T-helper 17 cell (primary cell): ENCODE results near the gene NXN. TPM values are rescaled to one million over a fixed set of nuclear protein-coding genes. Genes with fewer than 3 reads are reported as not detected.
"Not testable (repeated sequence)": the region's sequence is repeated elsewhere in the genome, so short reads cannot be mapped to it uniquely, and the experiment has no call there.

Experiments
- ATAC-seq: fragments of 150-1000 bp; cut with Tn5 transposase; 2 replicates; pipeline ENCODE4 v1.10.0; 2021; ENCODE audit warnings: mild to moderate bottlenecking, moderate library complexity
- DNase-seq, 3 donors: peaks; one replicate each; pipeline versions ENCODE4 v3.0.0 to v3.0.0-alpha.2; 2020 to 2021
- H3K9me3 ChIP-seq: one replicate; pipeline ENCODE4 v1.7.0; 2013; ENCODE audit warnings: low read length, mild to moderate bottlenecking; ENCODE audit not compliant: control insufficient read depth, poor library complexity, severe bottlenecking
- H3K27ac Mint-ChIP-seq: one replicate; pipeline ENCODE4 v1.8.0; 2022; ENCODE audit warnings: mild to moderate bottlenecking, moderate library complexity, mixed read lengths
- H3K27me3 Mint-ChIP-seq: one replicate; pipeline ENCODE4 v1.8.0; 2022; ENCODE audit warnings: mixed read lengths
- H3K36me3 Mint-ChIP-seq: one replicate; pipeline ENCODE4 v1.8.0; 2022; ENCODE audit warnings: low read depth, mixed read lengths
- H3K4me1 Mint-ChIP-seq: one replicate; pipeline ENCODE4 v1.8.0; 2022; ENCODE audit warnings: mild to moderate bottlenecking, mixed read lengths
- H3K4me3 Mint-ChIP-seq: one replicate; pipeline ENCODE4 v1.8.0; 2022; ENCODE audit warnings: mild to moderate bottlenecking, moderate library complexity, mixed read lengths
- total RNA-seq, 4 donors: library from RNA in 2 of 4; stranded (reverse) in 2 of 4; gene quantifications; one replicate each; pipeline ENCODE4 v1.2.3 and lab custom pipeline; 2022 to 2026

NXN gene
- total RNA-seq, 2 donors from 2014 or later, result 3.3 to 4.4 TPM

DNA sequence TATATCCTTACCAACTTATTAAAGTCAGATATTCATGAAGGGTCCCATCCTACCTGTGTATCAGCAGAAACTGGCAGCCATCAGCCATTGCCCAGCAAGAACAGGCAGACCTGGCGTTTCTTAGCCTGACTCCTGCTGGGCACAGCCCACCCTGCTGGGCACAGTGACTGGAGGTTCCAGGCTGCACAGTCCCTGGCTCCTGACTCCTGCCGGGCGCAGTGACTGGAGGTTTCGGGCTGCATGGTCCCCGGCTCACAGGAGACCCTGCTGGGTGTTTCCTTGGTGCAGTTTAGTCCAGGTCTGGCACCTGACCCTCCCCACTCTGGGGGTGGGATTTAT, 24.0 kb upstream of the NXN start:
- H3K4me1 Mint-ChIP-seq, result peaks cover 10% of the 10 kb centered on the region
- ATAC-seq (no peak), DNase-seq (no peak)
- no peak overlapping the region for H3K4me3 Mint-ChIP-seq
- peaks cover 3% of the 10 kb centered on the region for H3K36me3 Mint-ChIP-seq
- no peaks in the 10 kb centered on the region for H3K9me3 ChIP-seq
- no peaks in the 10 kb centered on the region for H3K27me3 Mint-ChIP-seq
- H3K27ac Mint-ChIP-seq, result no peak overlapping the region

DNA sequence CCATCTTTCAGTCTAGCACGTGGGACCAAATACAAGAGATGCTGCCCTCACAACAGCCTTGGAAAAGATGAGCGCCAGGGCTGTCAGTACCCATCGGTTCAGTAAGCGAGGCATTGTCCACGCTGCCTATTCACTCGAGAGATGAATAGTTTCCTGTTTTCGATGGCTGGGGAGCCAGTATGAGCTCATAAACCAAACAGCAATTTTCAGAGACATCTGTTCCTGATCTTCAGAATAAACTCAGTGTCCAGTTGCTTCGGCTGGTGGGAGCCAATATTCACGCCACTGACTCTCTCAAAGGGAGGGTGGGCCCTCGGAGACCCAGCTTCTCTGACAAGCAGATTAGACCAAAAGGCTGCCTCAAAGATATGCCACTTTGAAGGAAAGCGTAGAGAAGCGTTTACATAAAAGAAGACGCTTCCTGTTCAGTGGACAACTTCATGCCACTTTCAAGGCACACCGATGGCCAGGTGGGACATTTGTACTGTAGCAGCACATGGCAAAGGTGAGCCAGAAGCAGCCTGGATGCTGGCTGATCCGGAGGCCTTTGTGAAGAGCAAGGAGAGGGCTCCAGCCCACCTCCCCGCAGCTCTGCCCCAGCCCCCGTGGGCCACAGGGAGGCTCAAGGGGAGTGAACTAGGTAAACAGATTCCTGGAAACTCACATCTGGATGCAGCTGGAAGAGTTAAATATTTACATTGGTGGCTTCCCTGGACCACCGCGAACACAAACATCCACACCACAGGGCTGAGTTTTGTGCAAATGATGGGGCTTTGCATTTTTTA, 23.4 kb upstream of the NXN start:
- DNase-seq (no peak), ATAC-seq (no peak)
- no peaks in the 10 kb centered on the region for H3K9me3 ChIP-seq
- Mint-ChIP-seq H3K4me3 (peak overlapping the region; percentile 62), H3K27ac (no peak overlapping the region), H3K4me1 (peaks cover 17% of the 10 kb centered on the region), H3K36me3 (peaks cover 3% of the 10 kb centered on the region), H3K27me3 (no peaks in the 10 kb centered on the region)

DNA sequence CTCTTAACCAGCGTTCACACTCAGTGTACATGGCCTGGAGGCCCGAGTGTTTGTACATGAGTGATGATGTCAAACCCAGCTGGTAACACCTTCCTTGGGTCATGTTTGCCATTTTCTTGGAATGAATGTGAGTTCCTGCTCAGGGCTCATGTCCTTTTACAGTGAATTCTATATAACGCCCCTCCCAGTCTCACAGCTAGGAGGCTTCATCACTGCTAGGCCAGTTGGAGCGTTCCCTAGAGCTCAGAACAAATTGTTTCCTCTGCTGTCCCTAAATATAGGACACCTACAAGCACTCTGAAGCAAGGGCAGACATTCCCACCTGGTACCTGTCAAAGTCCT, 22.8 kb upstream of the NXN start:
- Mint-ChIP-seq H3K4me1 (peaks cover 19% of the 10 kb centered on the region), H3K36me3 (peaks cover 3% of the 10 kb centered on the region), H3K27ac (no peak overlapping the region), H3K4me3 (peak overlapping the region; percentile 62), H3K27me3 (no peaks in the 10 kb centered on the region)
- ATAC-seq, result no peak
- no peak for DNase-seq
- H3K9me3 ChIP-seq, result no peaks in the 10 kb centered on the region

DNA sequence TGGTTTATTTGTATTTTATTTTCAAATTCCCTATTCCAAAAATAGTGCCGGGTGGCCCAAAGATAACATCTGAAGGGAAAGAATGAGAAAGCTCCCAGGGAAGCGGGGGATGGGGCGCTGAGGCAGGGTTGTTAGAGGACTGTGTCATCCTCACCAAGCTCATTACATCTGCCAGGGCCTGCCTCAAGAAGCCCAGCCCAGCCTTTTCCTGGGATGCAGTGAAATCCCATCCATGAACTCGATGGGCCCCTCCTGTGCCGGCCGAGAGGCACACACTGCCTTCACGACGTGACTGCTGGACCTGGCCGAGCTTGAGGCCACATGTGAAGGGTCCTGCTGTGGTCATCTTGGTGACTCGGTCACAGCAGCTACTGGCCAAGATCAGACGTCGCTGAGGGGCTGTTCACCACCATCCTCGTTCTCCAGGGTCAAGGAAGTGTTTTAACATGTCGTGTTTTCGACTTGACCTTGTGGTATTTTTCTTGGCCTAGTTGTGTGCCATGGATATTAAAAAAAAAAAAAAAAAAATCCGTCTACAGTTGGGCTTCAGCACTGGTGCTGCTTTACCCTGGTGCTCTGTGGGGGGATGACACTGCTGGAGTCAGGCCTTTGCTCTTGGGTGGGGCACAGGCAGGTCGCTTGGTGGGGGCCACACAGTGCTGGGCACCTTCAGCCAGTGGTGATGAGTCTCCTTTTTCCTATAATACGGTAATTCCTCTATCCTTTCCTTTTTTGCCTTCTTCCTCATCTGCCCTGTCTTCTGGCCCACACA, 22.2 kb upstream of the NXN start:
- H3K36me3 Mint-ChIP-seq, result peaks cover 3% of the 10 kb centered on the region
- no peak for ATAC-seq
- H3K27ac Mint-ChIP-seq, result no peak overlapping the region
- no peaks in the 10 kb centered on the region for H3K9me3 ChIP-seq
- peaks cover 22% of the 10 kb centered on the region for H3K4me1 Mint-ChIP-seq
- no peaks in the 10 kb centered on the region for H3K27me3 Mint-ChIP-seq
- H3K4me3 Mint-ChIP-seq, result peak overlapping the region; percentile 62
- no peak for DNase-seq

- DNase-seq (no peak), ATAC-seq (no peak)
- no peak overlapping the region for H3K4me3 Mint-ChIP-seq
- H3K27ac Mint-ChIP-seq, result no peak overlapping the region
- peaks cover 24% of the 10 kb centered on the region for H3K4me1 Mint-ChIP-seq
- no peaks in the 10 kb centered on the region for H3K27me3 Mint-ChIP-seq
- peaks cover 3% of the 10 kb centered on the region for H3K36me3 Mint-ChIP-seq
- no peaks in the 10 kb centered on the region for H3K9me3 ChIP-seq
Measured at GRCh38 chr17:1000597-1001461, 21.3 kb upstream of the NXN start.

GRCh38 chr17:998111-998510, 18.5 kb upstream of the NXN start:
- Mint-ChIP-seq H3K36me3 (peaks cover 4% of the 10 kb centered on the region), H3K27me3 (no peaks in the 10 kb centered on the region), H3K4me3 (peak overlapping the region; percentile 97), H3K4me1 (peaks cover 17% of the 10 kb centered on the region), H3K27ac (peak overlapping the region; percentile 94)
- no peaks in the 10 kb centered on the region for H3K9me3 ChIP-seq
- DNase-seq, result no peak
- no peak for ATAC-seq

DNA sequence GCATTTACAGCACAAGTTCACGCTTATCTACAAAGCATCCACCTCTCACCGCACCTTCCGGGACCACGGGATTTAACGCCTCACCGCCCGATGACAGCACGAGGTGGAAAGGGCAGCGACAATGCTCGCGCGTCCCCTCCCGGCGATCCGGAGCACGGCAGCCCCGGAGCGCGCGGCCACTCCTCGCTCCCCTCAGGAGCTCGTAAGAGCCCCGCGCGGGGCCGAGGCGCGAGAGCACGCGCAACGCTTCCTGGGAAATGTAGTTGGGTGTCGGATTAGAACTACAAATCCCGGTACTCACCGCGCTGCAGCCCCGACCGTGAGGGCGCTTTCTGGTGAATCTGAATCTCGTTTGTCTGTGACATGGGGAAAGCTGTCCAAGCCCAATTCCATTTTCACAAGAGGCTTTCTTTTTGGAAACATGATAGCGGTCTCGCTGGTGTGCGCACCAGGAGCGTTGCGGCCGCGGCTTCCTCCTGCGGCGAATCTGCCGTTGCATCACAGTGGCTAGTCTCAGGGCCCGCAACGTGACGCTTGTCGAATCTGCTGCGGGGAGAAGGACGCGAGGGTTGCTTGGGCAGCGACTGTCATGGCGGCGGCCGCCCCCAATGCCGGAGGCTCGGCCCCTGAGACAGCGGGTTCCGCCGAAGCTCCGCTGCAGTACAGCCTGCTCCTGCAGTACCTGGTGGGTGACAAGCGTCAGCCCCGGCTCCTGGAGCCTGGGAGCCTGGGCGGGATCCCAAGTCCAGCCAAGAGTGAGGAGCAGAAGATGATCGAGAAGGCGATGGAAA, 17.2 kb upstream of the NXN start, which contains the start of gene TIMM22:
Gene TIMM22 (plus strand): TSS at position 576 of the 791 bp plus-strand sequence. CDS start 14 bp downstream, at position 590.
- H3K4me3 Mint-ChIP-seq, result peak within 1 kb of the TSS; percentile 97
- peak; percentile 94 for ATAC-seq
- H3K36me3 Mint-ChIP-seq, result peaks cover 2% of the 10 kb centered on the region
- H3K9me3 ChIP-seq, result no peaks in the 10 kb centered on the region
- H3K4me1 Mint-ChIP-seq, result peaks cover 17% of the 10 kb centered on the region
- peak within 1 kb of the TSS; percentile 94 for H3K27ac Mint-ChIP-seq
- peak; percentile 86 to 88 (median 86) for DNase-seq
- no peaks in the 10 kb centered on the region for H3K27me3 Mint-ChIP-seq

DNA sequence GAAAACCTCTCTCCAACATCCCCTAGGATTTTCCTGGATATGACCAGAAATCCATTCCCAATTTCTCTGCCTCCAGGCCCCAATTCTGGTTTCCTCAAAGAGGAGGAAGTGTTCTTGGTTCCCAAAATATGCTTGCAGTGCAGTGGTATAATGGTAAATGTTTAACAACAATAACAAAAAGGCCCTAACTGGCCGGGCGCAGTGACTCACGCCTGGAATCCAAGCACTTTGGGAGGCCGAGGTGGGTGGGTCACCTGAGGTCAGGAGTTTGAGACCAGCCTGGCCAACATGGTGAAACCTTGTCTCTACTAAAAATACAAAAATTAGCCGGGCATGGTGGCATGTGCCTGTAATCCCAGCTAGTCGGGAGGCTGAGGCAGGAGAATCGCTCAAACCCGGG, 15.7 kb upstream of the NXN start:
- not testable (repeated sequence) for DNase-seq, ATAC-seq, H3K9me3 ChIP-seq, H3K4me3 Mint-ChIP-seq, H3K36me3 Mint-ChIP-seq, H3K27me3 Mint-ChIP-seq, H3K27ac Mint-ChIP-seq
- peaks cover 17% of the 10 kb centered on the region for H3K4me1 Mint-ChIP-seq

DNA sequence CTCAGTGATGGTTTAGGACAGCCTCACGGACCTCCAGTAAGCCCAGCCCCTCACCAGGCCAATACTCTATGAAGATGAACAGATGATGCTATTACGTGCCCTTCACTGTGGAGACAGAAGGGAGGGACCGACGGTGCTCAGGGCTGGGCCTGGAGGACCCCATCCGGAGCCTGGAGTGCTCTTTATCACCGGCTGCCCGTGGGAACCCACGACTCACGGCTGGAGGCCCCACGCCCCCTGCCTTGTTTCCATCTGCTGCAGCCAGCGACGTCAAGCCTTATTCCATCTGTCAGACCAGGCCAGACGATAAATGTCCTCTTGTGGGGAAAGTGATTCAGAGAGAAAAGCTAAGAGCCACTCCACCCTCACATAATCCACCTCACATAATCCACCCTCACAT, 13.4 kb upstream of the NXN start:
- Mint-ChIP-seq H3K4me1 (peaks cover 7% of the 10 kb centered on the region), H3K27ac (no peak overlapping the region), H3K4me3 (no peak overlapping the region), H3K27me3 (no peaks in the 10 kb centered on the region), H3K36me3 (peaks cover 2% of the 10 kb centered on the region)
- DNase-seq, result no peak
- ATAC-seq, result no peak
- no peaks in the 10 kb centered on the region for H3K9me3 ChIP-seq

DNA sequence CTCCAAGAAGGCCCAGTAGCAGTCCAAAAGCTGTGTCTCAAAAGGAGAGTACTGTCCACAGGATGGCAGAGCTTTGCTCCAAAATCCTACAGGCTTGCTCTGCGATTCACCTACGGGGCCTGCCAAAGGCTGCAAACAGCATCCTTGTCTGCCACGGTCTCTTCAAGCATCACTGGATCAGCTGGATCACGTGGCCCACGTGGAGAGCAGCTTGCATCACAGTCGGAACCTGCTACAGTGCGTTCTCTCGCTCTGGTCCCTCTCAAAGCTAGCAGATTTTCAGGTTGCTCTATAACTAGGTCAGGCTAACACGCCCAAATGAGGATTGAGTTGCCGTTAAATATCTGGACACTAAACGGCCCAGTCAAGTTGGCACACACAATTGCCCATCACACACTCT, 9.0 kb upstream of the NXN start:
- no peak overlapping the region for H3K27ac Mint-ChIP-seq
- H3K9me3 ChIP-seq, result no peaks in the 10 kb centered on the region
- DNase-seq (no peak), ATAC-seq (no peak)
- H3K36me3 Mint-ChIP-seq, result peaks cover 2% of the 10 kb centered on the region
- no peaks in the 10 kb centered on the region for H3K27me3 Mint-ChIP-seq
- no peaks in the 10 kb centered on the region for H3K4me1 Mint-ChIP-seq
- H3K4me3 Mint-ChIP-seq, result no peak overlapping the region

GRCh38 chr17:987931-988330, 8.4 kb upstream of the NXN start:
- no peaks in the 10 kb centered on the region for H3K9me3 ChIP-seq
- Mint-ChIP-seq H3K27ac (no peak overlapping the region), H3K4me1 (no peaks in the 10 kb centered on the region), H3K36me3 (no peaks in the 10 kb centered on the region), H3K27me3 (no peaks in the 10 kb centered on the region), H3K4me3 (no peak overlapping the region)
- DNase-seq (no peak), ATAC-seq (no peak)

GRCh38 chr17:986322-986929, 6.8 kb upstream of the NXN start:
- H3K9me3 ChIP-seq, result no peaks in the 10 kb centered on the region
- no peak for ATAC-seq
- no peak for DNase-seq
- Mint-ChIP-seq H3K36me3 (no peaks in the 10 kb centered on the region), H3K4me1 (no peaks in the 10 kb centered on the region), H3K27me3 (no peaks in the 10 kb centered on the region), H3K4me3 (no peak overlapping the region), H3K27ac (no peak overlapping the region)
